Body of pancreas (tissue), 4 donors: ENCODE results near the gene ONECUT1.

Experiments
- CTCF ChIP-seq, 7 experiments: fragments of 450-650 bp in 4 of 7; fragments of 200-600 bp in 3 of 7; sonication (generic) in 3 of 7; IDR thresholded peaks; one replicate each; pipeline ENCODE4 v1.5.1; 2016 to 2019; ENCODE audit warnings: antibody characterized with exemption in 7 of 7
- POLR2A ChIP-seq, 3 donors: fragments of 450-650 bp; IDR thresholded peaks; one replicate each; pipeline ENCODE4 v1.6.1; 2016; ENCODE audit warnings: antibody characterized with exemption in 3 of 3, mild to moderate bottlenecking in 2 of 3

DNA sequence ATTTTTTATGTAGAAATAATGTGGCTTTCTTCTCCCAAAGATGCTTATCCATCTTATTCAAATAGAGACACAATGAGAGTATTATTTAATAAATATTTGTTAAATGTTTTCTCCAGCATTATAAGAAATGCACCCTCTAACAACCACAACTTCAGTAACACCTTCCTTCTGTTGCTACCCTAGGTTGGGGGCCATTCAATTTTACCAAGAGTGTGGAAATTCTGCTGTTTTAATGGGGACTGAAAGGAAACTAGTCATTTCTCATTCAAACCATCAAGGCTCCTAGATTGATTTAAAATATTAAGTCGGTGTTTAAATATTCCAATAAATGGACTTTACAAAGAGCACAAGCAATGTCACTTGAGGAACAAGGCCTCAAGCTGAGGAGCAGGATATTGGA lies 7.6 kb downstream of the ONECUT1 start:
- TF ChIP-seq CTCF (IDR thresholded peaks at IDR 0.05): no peak
- TF ChIP-seq POLR2A (IDR thresholded peaks at IDR 0.05): no peak
